Ovary (tissue), 9 donors: ENCODE data around the gene CHODL. TPM values are rescaled to one million over a fixed set of nuclear protein-coding genes. Genes with fewer than 3 reads are reported as not detected.

Experiments
- DNase-seq, 5 donors: peaks; one replicate each; pipeline ENCODE4 v3.0.0-alpha.2; 2019 to 2020
- H3K27ac ChIP-seq, 2 donors: fragments of 200-600 bp; one replicate each; pipeline versions ENCODE4 v1.5.1 to v1.8.0; 2019 to 2022
- H3K27me3 ChIP-seq: fragments of 200-600 bp; one replicate; pipeline ENCODE4 v1.8.0; 2022
- H3K36me3 ChIP-seq: fragments of 200-600 bp; sonication (generic); one replicate; pipeline ENCODE4 v1.5.1; 2019
- H3K4me1 ChIP-seq: one replicate; pipeline ENCODE4 v1.8.1; 2013; ENCODE audit warnings: mild to moderate bottlenecking, moderate library complexity; ENCODE audit not compliant: insufficient read depth
- H3K4me3 ChIP-seq: fragments of 200-600 bp; sonication (generic); one replicate; pipeline ENCODE4 v1.5.1; 2017
- H3K9me3 ChIP-seq, 2 donors: fragments of 200-600 bp in 1 of 2; sonication (generic) in 1 of 2; one replicate each; pipeline versions ENCODE4 v1.5.1 to v1.8.1; 2013 to 2019; ENCODE audit warnings: mild to moderate bottlenecking in 1 of 2, moderate library complexity in 1 of 2
- EP300 ChIP-seq: sonication (generic); formaldehyde crosslinking; IDR thresholded peaks from one replicate; pipeline ENCODE4 v1.6.1; 2017; ENCODE audit warnings: antibody characterized with exemption
- POLR2A ChIP-seq: fragments of 450-650 bp; IDR thresholded peaks from one replicate; pipeline ENCODE4 v1.6.1; 2017; ENCODE audit warnings: antibody characterized with exemption, mild to moderate bottlenecking, moderate library complexity
- WGBS, 3 donors: extraction: QIAGEN DNeasy Blood & Tissue Kit in 1 of 3; methylation state at CpG; one replicate each; pipeline versions ENCODE4 v1.1.5 to v1.1.7; 2013 to 2017; 5-methylcytosine and 5-hydroxymethylcytosine counted together
- intact Hi-C, 4 donors: fragments of 100-400 bp; cut with DNase I; formaldehyde crosslinking; loops; one replicate each; pipeline versions ENCODE4 v1.11.0 to v1.15.1; 2022 to 2023
- polyA plus RNA-seq, 2 donors: library from polyadenylated mRNA; stranded (reverse); fragments of 200-250 nt in 1 of 2; fragments of 350-450 nt in 1 of 2; fragmentation: Illumina TruSeq in 1 of 2; extraction: RNeasy Lipid Tissue Mini Kit (QIAGEN cat#74804) in 1 of 2; gene quantifications; one replicate each; pipeline ENCODE4 v1.2.3, GENCODE V29; 2013 to 2014
- total RNA-seq, 7 donors: library from RNA; depleted of rRNA in 2 of 7; stranded (reverse); fragments of >200 nt in 2 of 7; fragmentation: NEBNext Ultra II Directional in 3 of 7; extraction: Animal tissue kit (Norgen Biotek cat#: 25700) in 3 of 7; gene quantifications; one replicate each; pipeline versions ENCODE4 v1.1.0 to v1.2.4, GENCODE V29; 2016 to 2023
- TF ChIP-seq, protein P1 (sequence below), 3 donors: fragments of 450-650 bp in 2 of 3; fragments of 200-600 bp in 1 of 3; IDR thresholded peaks; one replicate each; pipeline versions ENCODE4 v1.5.1 to v1.8.0; 2016 to 2022; ENCODE audit warnings: antibody characterized with exemption in 3 of 3, mild to moderate bottlenecking in 1 of 3
- donor health status: DM: no; HTN: no; CAD: no; lungs with moderate emphysema.
- donor health status: DM: no; HTN: no; CAD: no.
- donor health status: Bipolar disorder and iron deficiency.
- donor health status: DM: yes; HTN: yes; CAD: no.
- donor health status: DM: no; HTN: no; CAD: no.
- donor health status: DM: yes; HTN: yes; CAD: no.

CHODL gene
- total and polyA plus RNA-seq, 9 donors, result 0.20 to 2.6 (median 0.89) TPM

DNA sequence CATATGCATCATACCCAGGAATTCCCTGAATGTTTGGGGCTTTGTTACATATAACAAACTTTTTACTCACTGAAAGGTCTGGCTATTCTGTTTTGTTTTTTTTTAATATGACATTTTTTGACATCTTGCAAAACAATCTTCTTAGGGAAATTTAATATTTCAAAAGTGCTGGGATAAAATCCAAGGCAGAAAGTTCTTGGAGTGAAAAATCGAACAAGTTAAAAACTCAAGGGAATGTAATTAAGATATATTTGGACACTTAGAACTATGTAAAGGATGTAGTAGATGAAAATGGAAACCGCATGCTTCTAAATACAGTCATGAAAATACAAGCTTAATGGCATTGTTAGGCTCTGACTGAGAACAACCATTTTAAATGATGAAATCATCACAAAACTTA lies 8.6 kb downstream of the CHODL start:
- Histone ChIP-seq H3K27me3 (no peaks in the 10 kb centered on the region), H3K4me3 (no peak overlapping the region), H3K4me1 (no peaks in the 10 kb centered on the region), H3K9me3 (no peaks in the 10 kb centered on the region), H3K27ac (no peak overlapping the region), H3K36me3 (no peaks in the 10 kb centered on the region)
- TF ChIP-seq, protein P1, sequence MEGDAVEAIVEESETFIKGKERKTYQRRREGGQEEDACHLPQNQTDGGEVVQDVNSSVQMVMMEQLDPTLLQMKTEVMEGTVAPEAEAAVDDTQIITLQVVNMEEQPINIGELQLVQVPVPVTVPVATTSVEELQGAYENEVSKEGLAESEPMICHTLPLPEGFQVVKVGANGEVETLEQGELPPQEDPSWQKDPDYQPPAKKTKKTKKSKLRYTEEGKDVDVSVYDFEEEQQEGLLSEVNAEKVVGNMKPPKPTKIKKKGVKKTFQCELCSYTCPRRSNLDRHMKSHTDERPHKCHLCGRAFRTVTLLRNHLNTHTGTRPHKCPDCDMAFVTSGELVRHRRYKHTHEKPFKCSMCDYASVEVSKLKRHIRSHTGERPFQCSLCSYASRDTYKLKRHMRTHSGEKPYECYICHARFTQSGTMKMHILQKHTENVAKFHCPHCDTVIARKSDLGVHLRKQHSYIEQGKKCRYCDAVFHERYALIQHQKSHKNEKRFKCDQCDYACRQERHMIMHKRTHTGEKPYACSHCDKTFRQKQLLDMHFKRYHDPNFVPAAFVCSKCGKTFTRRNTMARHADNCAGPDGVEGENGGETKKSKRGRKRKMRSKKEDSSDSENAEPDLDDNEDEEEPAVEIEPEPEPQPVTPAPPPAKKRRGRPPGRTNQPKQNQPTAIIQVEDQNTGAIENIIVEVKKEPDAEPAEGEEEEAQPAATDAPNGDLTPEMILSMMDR (IDR thresholded peaks at IDR 0.05), result no peak
- TF ChIP-seq EP300, result no peak
- intact Hi-C loops, result no loop called here
- no peak for DNase-seq
- 42 to 47% (median 46%) methylated on average over 2 of the region's 2 CpGs for WGBS, 3 donors

DNA sequence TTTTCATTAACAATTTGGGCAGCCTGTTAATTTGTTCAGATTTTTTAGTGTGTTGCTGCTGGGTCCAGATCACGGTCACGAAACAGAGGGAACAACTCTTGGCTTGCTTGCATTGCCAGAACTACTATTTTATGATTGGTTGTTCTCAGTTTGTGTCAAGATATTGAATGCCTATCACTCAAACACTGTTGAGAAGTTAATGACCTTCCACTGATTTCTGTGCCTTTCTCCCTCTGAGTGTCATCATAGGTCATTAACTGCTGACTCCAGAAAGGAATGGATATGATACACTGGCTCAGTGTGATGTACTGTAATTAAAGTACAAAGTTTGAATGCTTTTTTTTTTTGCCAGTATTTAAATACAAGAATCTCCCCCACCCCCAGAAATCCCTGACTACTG lies 9.2 kb downstream of the CHODL start:
- H3K27me3 ChIP-seq, result no peaks in the 10 kb centered on the region
- DNase-seq, result no peak
- WGBS, 3 donors, result 81 to 93% (median 90%) methylated on average over 2 of the region's 2 CpGs
- no peak overlapping the region for H3K27ac ChIP-seq
- no peaks in the 10 kb centered on the region for H3K4me1 ChIP-seq
- intact Hi-C loops, result no loop called here
- TF ChIP-seq EP300 (no peak), POLR2A (no peak)
- TF ChIP-seq, protein P1 (IDR thresholded peaks at IDR 0.05), result no peak
- H3K36me3 ChIP-seq, result no peaks in the 10 kb centered on the region
- H3K9me3 ChIP-seq, result no peaks in the 10 kb centered on the region
- no peak overlapping the region for H3K4me3 ChIP-seq

DNA sequence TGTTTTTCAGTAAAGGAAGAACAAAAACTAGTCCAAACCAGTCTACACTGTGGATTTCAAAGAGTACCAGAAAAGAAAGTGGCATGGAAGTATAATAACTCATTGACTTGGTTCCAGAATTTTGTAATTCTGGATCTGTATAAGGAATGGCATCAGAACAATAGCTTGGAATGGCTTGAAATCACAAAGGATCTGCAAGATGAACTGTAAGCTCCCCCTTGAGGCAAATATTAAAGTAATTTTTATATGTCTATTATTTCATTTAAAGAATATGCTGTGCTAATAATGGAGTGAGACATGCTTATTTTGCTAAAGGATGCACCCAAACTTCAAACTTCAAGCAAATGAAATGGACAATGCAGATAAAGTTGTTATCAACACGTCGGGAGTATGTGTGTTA lies 21.3 kb downstream of the CHODL start:
- Histone ChIP-seq H3K9me3 (no peaks in the 10 kb centered on the region), H3K36me3 (no peaks in the 10 kb centered on the region), H3K27me3 (no peaks in the 10 kb centered on the region), H3K27ac (no peak overlapping the region), H3K4me1 (no peaks in the 10 kb centered on the region), H3K4me3 (no peak overlapping the region)
- WGBS, 3 donors, result 56 to 66% (median 62%) methylated on average over 2 of the region's 2 CpGs
- TF ChIP-seq POLR2A (no peak), EP300 (no peak)
- TF ChIP-seq, protein P1 (IDR thresholded peaks at IDR 0.05), result no peak
- intact Hi-C loops, result no loop called here
- no peak for DNase-seq

DNA sequence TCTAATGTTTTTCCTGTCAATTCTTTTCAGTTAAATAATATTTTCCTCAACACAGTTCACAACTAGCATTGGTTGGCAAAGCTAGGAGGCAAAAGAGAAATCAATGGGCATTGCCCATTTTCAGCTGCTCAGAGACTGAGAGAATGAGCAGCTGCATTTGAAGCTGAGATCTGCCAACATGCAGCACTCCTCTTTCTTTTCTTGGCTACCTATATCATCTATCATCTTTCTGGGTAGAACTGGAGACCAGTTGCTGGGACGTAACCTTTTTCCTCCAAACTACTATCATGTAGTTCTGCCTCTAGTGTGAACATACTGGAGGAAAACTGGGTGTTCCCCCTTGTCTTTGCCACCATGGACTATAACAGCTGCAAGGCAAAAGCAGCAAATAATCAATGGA lies 22.9 kb downstream of the CHODL start:
- TF ChIP-seq POLR2A, result no peak
- TF ChIP-seq, protein P1 (IDR thresholded peaks at IDR 0.05), result no peak
- TF ChIP-seq EP300, result no peak
- WGBS, 3 donors, result 87 to 95% (median 92%) methylated on average over 1 of the region's 1 CpG

DNA sequence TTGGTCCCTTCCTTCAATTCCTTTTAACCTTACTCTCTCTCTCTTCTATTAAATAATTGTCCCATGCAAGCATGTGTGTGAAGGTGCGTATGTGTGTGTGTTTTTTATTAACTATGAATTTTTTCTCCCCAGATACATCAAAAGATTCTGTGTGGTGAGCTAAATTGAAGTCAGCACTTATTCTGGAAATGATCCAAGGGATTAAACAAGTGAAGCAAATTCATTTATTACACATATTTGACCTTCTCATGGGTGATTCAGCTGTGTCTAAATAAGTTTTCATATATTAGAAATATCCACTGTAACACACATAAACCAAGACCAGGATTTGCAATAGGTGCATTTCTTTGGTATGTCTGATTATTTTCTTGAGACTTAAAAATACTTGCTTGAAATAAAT lies 24.3 kb downstream of the CHODL start:
- H3K27ac ChIP-seq, result no peak overlapping the region
- DNase-seq, result no peak
- H3K27me3 ChIP-seq, result no peaks in the 10 kb centered on the region
- intact Hi-C loops, result no loop called here
- no peak for TF ChIP-seq POLR2A
- TF ChIP-seq EP300, result no peak
- TF ChIP-seq, protein P1 (IDR thresholded peaks at IDR 0.05), result no peak
- WGBS, 3 donors, result 90 to 95% (median 94%) methylated on average over 1 of the region's 1 CpG
- no peaks in the 10 kb centered on the region for H3K36me3 ChIP-seq
- no peaks in the 10 kb centered on the region for H3K4me1 ChIP-seq
- H3K4me3 ChIP-seq, result no peak overlapping the region
- H3K9me3 ChIP-seq, result no peaks in the 10 kb centered on the region

More for the DNA sequence above, 22.9 kb downstream of the CHODL start:
- intact Hi-C loops, result no loop called here
- no peak for DNase-seq
- H3K36me3 ChIP-seq, result no peaks in the 10 kb centered on the region
- no peaks in the 10 kb centered on the region for H3K4me1 ChIP-seq
- no peaks in the 10 kb centered on the region for H3K9me3 ChIP-seq
- H3K4me3 ChIP-seq, result no peak overlapping the region
- H3K27ac ChIP-seq, result no peak overlapping the region
- no peaks in the 10 kb centered on the region for H3K27me3 ChIP-seq
